A172 (cell line): ENCODE results near the gene LENG9. TPM values are rescaled to one million over a fixed set of nuclear protein-coding genes. Genes with fewer than 3 reads are reported as not detected.
"Not testable (repeated sequence)": the region's sequence is repeated elsewhere in the genome, so short reads cannot be mapped to it uniquely, and the experiment has no call there.

Experiments used
- DNase-seq: peaks from one replicate; pipeline ENCODE4 v3.0.0-alpha.2; 2015; ENCODE audit warnings: low spot score
- total RNA-seq: library from RNA; depleted of rRNA; stranded (reverse); fragments of >200 nt; shearing (Covaris generic); gene quantifications from 2 replicates; pipeline ENCODE4 v1.2.3, GENCODE V29; 2014; rRNA removed

Gene LENG9
- not detected in 2 replicates for total RNA-seq

- DNase-seq: peak; percentile 81
Observed at GRCh38 chr19:54463531-54464043, at the start of gene LENG9. TSS of gene LENG9 (minus strand) at chr19:54463778. CDS start at chr19:54463526, 252 bp downstream.

- DNase-seq: not testable (repeated sequence)
Observed at GRCh38 chr19:54509200-54509940, 45.8 kb upstream of the LENG9 start.

DNA sequence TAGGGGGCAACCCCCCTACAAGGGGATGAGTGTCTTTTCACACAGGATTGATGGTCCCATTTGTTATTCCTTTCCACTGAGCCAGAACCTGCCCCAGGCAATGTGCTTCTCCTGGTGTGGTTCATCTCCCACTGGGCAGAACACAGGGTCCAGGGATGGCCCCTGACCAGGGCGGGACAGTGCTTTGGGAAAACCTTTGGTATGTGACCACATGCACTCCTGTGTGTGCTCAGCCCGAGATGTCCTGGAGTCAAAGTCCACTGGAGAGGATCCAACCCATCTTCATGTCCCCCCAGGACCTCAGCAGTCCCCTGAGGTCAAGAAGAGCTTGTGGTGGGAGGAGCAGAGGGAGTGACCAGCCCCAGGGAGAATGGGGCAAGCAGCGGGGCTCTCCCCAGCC, 44.9 kb upstream of the LENG9 start:
- not testable (repeated sequence) for DNase-seq

- DNase-seq: peak; percentile 21
Observed at GRCh38 chr19:54507824-54508223, 44.2 kb upstream of the LENG9 start.

- DNase-seq: not testable (repeated sequence)
Observed at GRCh38 chr19:54507038-54507717, 43.6 kb upstream of the LENG9 start.

DNA sequence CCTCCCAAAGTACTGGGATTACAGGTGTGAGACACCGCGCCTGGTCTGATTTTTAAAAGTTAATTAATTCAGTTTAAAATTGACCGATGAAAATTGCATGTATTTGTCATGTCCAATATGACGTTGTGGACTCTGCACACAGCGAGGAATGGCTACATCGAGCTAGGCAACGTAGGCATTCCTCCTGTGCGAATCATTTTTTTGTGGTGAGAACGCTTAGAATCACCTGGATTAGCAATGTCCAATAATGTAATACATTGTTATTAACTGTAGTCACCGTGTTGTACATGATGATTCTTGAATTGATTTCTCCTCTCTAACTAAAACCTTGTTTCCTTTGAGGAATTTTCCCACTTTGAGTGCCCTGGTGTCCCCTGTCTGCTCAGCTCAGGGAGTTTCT, 42.5 kb upstream of the LENG9 start:
- DNase-seq: no peak

- DNase-seq: not testable (repeated sequence)
Observed at GRCh38 chr19:54505542-54505941, 42.0 kb upstream of the LENG9 start.

GRCh38 chr19:54502518-54503048, 39.0 kb upstream of the LENG9 start, which contains the start of gene LAIR2:
TSS of gene LAIR2 (plus strand) at chr19:54502831. CDS start at chr19:54502919, 88 bp downstream.
- DNase-seq: no peak

- DNase-seq: not testable (repeated sequence)
Observed at GRCh38 chr19:54498451-54498772, 34.8 kb upstream of the LENG9 start.

DNA sequence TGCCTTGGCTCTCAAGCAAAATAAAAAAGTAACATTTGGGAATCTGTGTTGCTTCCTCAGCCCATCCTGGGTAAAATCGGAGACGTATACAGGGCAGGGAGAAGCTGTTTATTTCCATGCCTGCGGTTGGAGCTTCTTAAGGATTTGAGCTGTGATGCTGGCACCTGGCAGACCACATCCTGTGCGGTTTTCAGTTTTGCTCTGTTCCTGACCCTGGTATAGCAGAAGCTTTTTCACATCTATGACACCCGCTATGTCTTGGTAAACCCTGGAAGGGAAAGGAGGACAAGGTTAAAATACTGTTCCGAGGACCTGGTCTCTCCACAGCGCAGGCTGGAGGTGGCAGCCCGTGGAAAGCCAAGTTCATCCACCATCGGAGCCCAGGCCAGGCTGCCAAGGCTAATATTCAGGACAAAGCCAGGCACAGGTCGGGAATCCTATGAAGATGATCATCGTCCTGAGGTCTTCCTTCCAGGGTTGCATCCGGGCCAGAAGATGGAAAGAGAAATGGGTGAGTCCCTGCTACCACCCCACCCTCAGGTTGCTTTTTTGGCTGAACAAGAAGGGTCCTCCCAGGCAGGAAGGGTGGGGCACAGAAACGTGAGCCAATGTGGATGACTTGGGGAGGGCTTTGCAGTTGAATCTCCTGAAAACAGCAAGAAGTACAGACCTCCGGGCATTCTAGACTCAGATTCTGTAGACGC, 34.3 kb upstream of the LENG9 start:
- DNase-seq: peak; percentile 43

- not testable (repeated sequence) for DNase-seq
Observed at GRCh38 chr19:54495284-54495683, 31.7 kb upstream of the LENG9 start.

DNA sequence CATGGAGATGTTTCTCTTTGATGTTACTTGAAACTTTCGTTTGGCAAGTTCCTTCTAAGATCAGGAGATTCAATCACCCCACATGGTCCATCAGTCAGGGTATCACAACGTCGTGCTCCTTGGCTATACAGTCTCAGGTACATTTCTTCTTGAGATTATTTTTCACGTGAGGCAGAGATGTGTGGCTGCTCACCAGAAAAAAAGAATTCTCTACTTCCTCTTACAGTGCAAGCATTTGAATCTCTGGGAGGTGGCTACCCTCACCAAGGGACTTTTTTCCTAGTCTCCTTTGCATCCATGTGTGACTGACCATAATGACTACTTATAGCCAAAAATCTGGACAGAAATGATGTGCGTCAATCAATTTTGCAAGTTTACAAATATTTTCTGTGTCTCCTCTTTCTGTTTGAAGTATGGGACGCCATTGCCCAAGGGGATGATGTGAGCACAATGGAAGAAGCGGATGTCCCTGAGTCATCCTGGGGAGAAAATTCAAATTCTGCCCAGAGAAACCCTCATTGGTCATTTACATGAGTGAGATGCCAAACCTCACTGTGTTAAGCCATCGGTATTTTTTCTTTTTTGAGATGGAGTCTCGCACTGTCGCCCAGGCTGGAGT, 30.5 kb upstream of the LENG9 start:
- DNase-seq: no peak

DNA sequence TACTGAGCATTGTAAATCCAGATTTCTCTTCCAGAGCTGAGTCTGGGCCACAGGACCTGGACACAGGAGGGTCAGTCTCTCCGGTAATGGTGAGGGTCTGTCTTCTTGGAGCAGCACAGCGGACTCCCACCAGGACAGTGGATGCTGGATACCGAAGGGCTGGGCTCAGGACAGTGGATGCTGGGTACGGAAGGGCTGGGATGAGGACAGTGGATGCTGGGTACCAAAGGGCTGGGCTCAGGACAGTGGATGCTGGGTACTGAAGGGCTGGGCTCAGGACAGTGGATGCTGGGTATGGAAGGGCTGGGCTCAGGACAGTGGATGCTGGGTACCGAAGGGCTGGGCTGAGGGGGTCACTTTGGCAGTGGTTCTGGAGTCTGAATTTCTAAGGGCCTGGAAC, 29.5 kb upstream of the LENG9 start:
- DNase-seq: not testable (repeated sequence)

DNA sequence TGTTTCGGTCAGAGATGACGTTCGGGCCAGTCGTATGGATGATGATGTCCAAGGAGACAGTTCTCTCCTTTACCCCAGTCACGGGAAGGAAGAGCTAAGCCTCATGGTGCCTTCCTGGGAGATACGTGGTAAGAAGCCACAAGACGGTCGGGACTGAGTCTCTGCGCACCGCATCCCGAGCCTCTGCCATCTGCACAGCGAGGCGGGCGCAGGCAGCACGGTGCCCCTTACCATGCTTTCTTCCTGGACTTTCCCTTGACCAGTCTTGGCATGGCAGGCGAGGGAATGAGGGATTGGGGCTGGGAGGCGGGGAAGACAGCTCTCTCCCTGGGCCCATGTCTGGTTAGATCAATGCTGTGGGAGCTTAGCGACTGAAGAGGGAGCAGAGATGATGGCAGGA, 29.0 kb upstream of the LENG9 start:
- DNase-seq: no peak

GRCh38 chr19:54489766-54490165, 26.2 kb upstream of the LENG9 start:
- no peak for DNase-seq

DNA sequence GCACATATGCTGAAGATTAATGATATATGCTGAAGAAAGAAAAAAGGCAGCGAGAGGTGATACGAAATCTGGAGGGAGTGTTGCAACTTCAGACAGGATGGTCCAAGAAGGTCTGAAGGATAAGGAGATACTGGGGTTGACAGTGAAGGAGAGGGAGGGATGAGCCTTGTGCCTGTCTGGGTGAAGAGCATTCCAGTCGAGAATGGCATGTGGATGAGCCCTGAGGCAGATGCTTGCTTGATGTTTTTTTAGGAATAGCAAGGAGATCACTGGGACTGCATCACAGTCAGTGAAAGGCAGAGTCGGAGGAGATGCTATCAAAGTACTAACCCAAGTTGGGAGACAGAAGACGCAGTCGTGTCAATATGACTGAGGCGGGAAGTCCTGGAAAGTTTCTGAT, 25.8 kb upstream of the LENG9 start:
- DNase-seq: no peak

DNA sequence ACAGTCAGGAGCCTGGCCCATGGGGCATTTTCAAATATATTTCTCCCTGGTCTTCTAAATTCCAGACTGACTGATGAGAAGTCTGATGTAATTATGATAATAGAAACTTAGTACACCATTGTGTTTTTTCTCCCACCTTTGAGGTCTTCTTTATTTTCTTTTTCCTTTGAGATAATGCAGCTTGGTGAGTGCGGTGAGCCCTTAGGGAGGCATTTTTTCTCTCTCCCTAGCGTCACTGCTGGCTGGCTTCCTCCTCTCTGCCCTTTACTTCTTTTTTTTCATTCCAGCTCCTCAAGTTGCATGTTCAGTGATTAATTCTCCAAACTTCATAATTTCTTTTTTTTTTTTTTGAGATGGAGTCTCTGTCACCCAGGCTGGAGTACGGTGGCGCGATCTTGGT, 22.3 kb upstream of the LENG9 start:
- no peak for DNase-seq

- DNase-seq: no peak
Observed at GRCh38 chr19:54484451-54484850, 20.9 kb upstream of the LENG9 start.

GRCh38 chr19:54482889-54483288, 19.3 kb upstream of the LENG9 start:
- DNase-seq: no peak

DNA sequence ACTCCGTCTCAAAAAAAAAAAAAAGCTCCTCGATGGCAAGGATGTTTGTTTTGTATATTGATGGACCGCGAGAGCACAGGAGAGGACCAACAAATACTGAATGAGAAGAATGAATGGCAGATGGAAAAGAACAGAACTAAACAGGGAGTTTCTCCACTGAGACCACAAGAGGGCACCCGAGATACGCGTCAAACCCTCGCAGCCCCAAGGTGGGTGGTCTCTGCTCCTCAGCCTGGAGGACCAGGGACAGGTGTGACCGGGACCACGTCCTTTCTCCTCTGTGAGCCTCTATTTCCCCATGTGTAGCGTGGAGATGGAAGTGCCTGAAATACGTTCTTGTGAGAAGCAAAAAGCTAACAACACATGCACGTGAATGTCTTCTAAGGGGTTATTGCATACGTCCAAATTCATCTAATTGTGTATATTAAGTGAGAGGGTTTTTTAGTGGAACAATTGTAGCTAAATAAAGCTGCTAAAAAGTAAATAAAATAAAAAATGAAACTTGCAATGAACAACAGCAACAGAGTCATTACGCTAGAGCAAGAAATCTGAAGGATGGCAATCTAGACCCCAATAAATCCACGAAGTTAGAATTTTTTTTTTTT, 17.9 kb upstream of the LENG9 start:
- DNase-seq: peak; percentile 53

GRCh38 chr19:54480051-54480450, 16.5 kb upstream of the LENG9 start:
- no peak for DNase-seq
